GM12864 (cell line): ENCODE measurements around the gene NBEAL2.
A peak's percentile ranks its signal among the peaks of the same experiment; 100 is the strongest.

Source experiments
- DNase-seq: peaks from one replicate; pipeline ENCODE4 v3.0.0-alpha.2; 2011; ENCODE audit warnings: low read depth
- H3K4me3 ChIP-seq: 2 replicates; pipeline ENCODE4 v1.5.1; 2011; ENCODE audit warnings: mild to moderate bottlenecking, low read depth, low read length, control low read depth
- CTCF ChIP-seq: IDR thresholded peaks from 2 replicates; pipeline ENCODE4 v1.5.1; 2011; ENCODE audit warnings: low read depth, mild to moderate bottlenecking, moderate library complexity, low read length, control low read depth, inconsistent platforms; ENCODE audit errors: missing control alignments

The NBEAL2 gene

GRCh38 chr3:46987743-46988401 is 8.4 kb downstream of the NBEAL2 start:
- DNase-seq = peak; percentile 83
- TF ChIP-seq CTCF = no peak
- H3K4me3 ChIP-seq = peak overlapping the region; percentile 46

GRCh38 chr3:46988616-46989015 is 9.2 kb downstream of the NBEAL2 start:
- no peak for DNase-seq
- H3K4me3 ChIP-seq = no peak overlapping the region
- TF ChIP-seq CTCF = no peak

GRCh38 chr3:46989146-46989810 is 9.8 kb downstream of the NBEAL2 start:
- no peak for DNase-seq
- no peak for TF ChIP-seq CTCF
- H3K4me3 ChIP-seq = no peak overlapping the region

GRCh38 chr3:46990573-46991374 is 11.3 kb downstream of the NBEAL2 start:
- no peak for DNase-seq
- no peak overlapping the region for H3K4me3 ChIP-seq
- no peak for TF ChIP-seq CTCF

- no peak for TF ChIP-seq CTCF
- H3K4me3 ChIP-seq = no peak overlapping the region
- no peak for DNase-seq
Observed at GRCh38 chr3:46991406-46992165, 12.1 kb downstream of the NBEAL2 start.

GRCh38 chr3:46992231-46992630 is 12.8 kb downstream of the NBEAL2 start:
- DNase-seq = no peak
- no peak for TF ChIP-seq CTCF
- H3K4me3 ChIP-seq = no peak overlapping the region
